ENCODE results near the gene FAP.
A peak's percentile ranks its signal among the peaks of the same experiment; 100 is the strongest.

Gene FAP

GRCh38 chr2:162232027-162232426 is 11.2 kb downstream of the FAP start:
- DNase-seq (ENCODE audit: low read depth) = no peak
- no peak overlapping the region for H3K4me3 ChIP-seq (ENCODE audit: low read depth, low read length)
- TF ChIP-seq CTCF (conservative IDR thresholded peaks at IDR 0.05; ENCODE audit: low read depth, low read length) = no peak

- TF ChIP-seq CTCF (conservative IDR thresholded peaks at IDR 0.05; ENCODE audit: low read depth, low read length) = no peak
- no peak for DNase-seq (ENCODE audit: low read depth)
- no peak overlapping the region for H3K4me3 ChIP-seq (ENCODE audit: low read depth, low read length)
Measured at GRCh38 chr2:162230761-162231160, 12.5 kb downstream of the FAP start.

GRCh38 chr2:162226836-162227235 is 16.4 kb downstream of the FAP start:
- H3K4me3 ChIP-seq (ENCODE audit: low read depth, low read length) = no peak overlapping the region
- TF ChIP-seq CTCF (conservative IDR thresholded peaks at IDR 0.05; ENCODE audit: low read depth, low read length) = no peak
- peak; percentile 47 for DNase-seq (ENCODE audit: low read depth)

- TF ChIP-seq CTCF (conservative IDR thresholded peaks at IDR 0.05; ENCODE audit: low read depth, low read length) = peak; percentile 95
Measured at GRCh38 chr2:162221064-162221463, 22.2 kb downstream of the FAP start.

GRCh38 chr2:162220368-162220767 is 22.9 kb downstream of the FAP start:
- no peak for DNase-seq (ENCODE audit: low read depth)
- no peak overlapping the region for H3K4me3 ChIP-seq (ENCODE audit: low read depth, low read length)
- TF ChIP-seq CTCF (conservative IDR thresholded peaks at IDR 0.05; ENCODE audit: low read depth, low read length) = no peak

More at GRCh38 chr2:162221064-162221463, 22.2 kb downstream of the FAP start:
- no peak overlapping the region for H3K4me3 ChIP-seq (ENCODE audit: low read depth, low read length)
- peak; percentile 79 for DNase-seq (ENCODE audit: low read depth)

GRCh38 chr2:162219426-162219825 is 23.8 kb downstream of the FAP start:
- TF ChIP-seq CTCF (conservative IDR thresholded peaks at IDR 0.05; ENCODE audit: low read depth, low read length) = no peak
- no peak overlapping the region for H3K4me3 ChIP-seq (ENCODE audit: low read depth, low read length)
- no peak for DNase-seq (ENCODE audit: low read depth)

- no peak for DNase-seq (ENCODE audit: low read depth)
- H3K4me3 ChIP-seq (ENCODE audit: low read depth, low read length) = no peak overlapping the region
- no peak for TF ChIP-seq CTCF (conservative IDR thresholded peaks at IDR 0.05; ENCODE audit: low read depth, low read length)
Measured at GRCh38 chr2:162217598-162217997, 25.6 kb downstream of the FAP start.

All from choroid plexus epithelial cell (primary cell).